HCT116 (cell line): ENCODE results near the gene GPR6. TPM values are rescaled to one million over a fixed set of nuclear protein-coding genes. Genes with fewer than 3 reads are reported as not detected.

Experiments
- ATAC-seq: fragments of 200-7000 bp; cut with Tn5 transposase; 2 replicates; pipeline ENCODE4 v1.9.1; 2020; ENCODE audit warnings: mild to moderate bottlenecking, moderate library complexity
- BruUV-seq: library from RNA; stranded (reverse); fragments of 400-500 nt; replicated peaks from 2 replicates; lab custom pipeline; 2021; lab: Mats Ljungman, UMichigan
- CTCF ChIA-PET: fragments of 300-600 bp; sonication (Branson Sonifier 250); formaldehyde crosslinking; loops from one replicate; lab custom pipeline; 2021; ENCODE audit warnings: antibody characterized with exemption; lab: Charles Lee
- POLR2A ChIA-PET: fragments of 300-600, 350-600 bp; sonication (Branson Sonifier 250); formaldehyde crosslinking; loops from one replicate; lab custom pipeline; 2021; ENCODE audit warnings: antibody characterized with exemption; lab: Charles Lee
- RAD21 ChIA-PET, 2 experiments: fragments of 300-600 bp; sonication (Branson Sonifier 250); formaldehyde crosslinking; loops; one replicate each; lab custom pipeline; 2023; ENCODE audit warnings: low total read pairs in 2 of 2; ENCODE audit not compliant: uncharacterized antibody in 2 of 2, unreplicated experiment in 2 of 2, low non-redundant PET in 1 of 2; lab: Charles Lee
- DNase-seq: peaks from one replicate; pipeline ENCODE4 v3.0.0-alpha.2; 2010; ENCODE audit warnings: low read depth, low spot score
- H2AFZ ChIP-seq: fragments of 200-600 bp; shearing (Covaris generic), sonication (generic); 2 replicates; pipeline ENCODE4 v1.6.1; 2017; ENCODE audit warnings: low read depth, mixed run types, mixed read lengths, antibody characterized with exemption, low read length; ENCODE audit not compliant: poor library complexity, severe bottlenecking
- H3K27ac ChIP-seq: 2 replicates; pipeline ENCODE4 v1.5.1; 2012; ENCODE audit warnings: low read depth, low read length
- H3K27me3 ChIP-seq: fragments of 200-600 bp; sonication (generic); 2 replicates; pipeline ENCODE4 v1.6.1; 2016; ENCODE audit warnings: mixed run types, low read length, mixed read lengths; ENCODE audit not compliant: insufficient read depth
- H3K36me3 ChIP-seq, 2 experiments: fragments of 200-500 bp in 1 of 2; fragments of 200-600 bp in 1 of 2; sonication (Bioruptor generic) in 1 of 2; sonication (generic) in 1 of 2; 2 replicates each; pipeline versions ENCODE4 v1.5.1 to v1.6.1; 2014 to 2016; ENCODE audit warnings: low read length in 2 of 2, inconsistent platforms in 1 of 2, mixed read lengths in 1 of 2, mixed run types in 1 of 2; ENCODE audit not compliant: insufficient read depth in 2 of 2, control insufficient read depth in 1 of 2
- H3K4me1 ChIP-seq, 2 experiments: fragments of 200-600 bp in 1 of 2; sonication (generic) in 1 of 2; 2 replicates each; pipeline versions ENCODE4 v1.5.1 to v1.6.1; 2012 to 2017; ENCODE audit warnings: low read length in 2 of 2, inconsistent platforms in 1 of 2, mild to moderate bottlenecking in 1 of 2, mixed read lengths in 1 of 2, mixed run types in 1 of 2, moderate library complexity in 1 of 2; ENCODE audit not compliant: insufficient read depth in 2 of 2, control insufficient read depth in 1 of 2
- H3K4me2 ChIP-seq: fragments of 200-600 bp; sonication (generic); 2 replicates; pipeline ENCODE4 v1.6.1; 2017; ENCODE audit warnings: mixed run types, low read length, mixed read lengths
- H3K4me3 ChIP-seq, 2 experiments: fragments of 200-600 bp in 1 of 2; sonication (generic) in 1 of 2; replicated peaks in 1 of 2; 2 replicates each; pipeline ENCODE4 v1.5.1; 2011 to 2016; ENCODE audit warnings: low read length in 2 of 2, control low read depth in 1 of 2, low read depth in 1 of 2, mild to moderate bottlenecking in 1 of 2, mixed read lengths in 1 of 2, mixed run types in 1 of 2
- H3K79me2 ChIP-seq: fragments of 200-600 bp; sonication (generic); 2 replicates; pipeline ENCODE4 v1.6.1; 2017; ENCODE audit warnings: mild to moderate bottlenecking, mixed run types, low read length, moderate library complexity, mixed read lengths; ENCODE audit not compliant: insufficient read depth
- H3K9ac ChIP-seq: fragments of 200-600 bp; sonication (generic); 2 replicates; pipeline ENCODE4 v1.6.1; 2016; ENCODE audit warnings: low read length, mixed read lengths
- H3K9me2 ChIP-seq: fragments of 200-600 bp; sonication (generic), shearing (Covaris generic); 2 replicates; pipeline ENCODE4 v1.6.1; 2017; ENCODE audit warnings: mixed run types, mild to moderate bottlenecking, moderate library complexity; ENCODE audit not compliant: insufficient read depth
- H3K9me3 ChIP-seq, 2 experiments: fragments of 200-500 bp in 1 of 2; fragments of 200-600 bp in 1 of 2; sonication (Bioruptor generic) in 1 of 2; sonication (generic) in 1 of 2; 2 replicates each; pipeline ENCODE4 v1.6.1; 2014 to 2017; ENCODE audit warnings: low read length in 2 of 2, mixed read lengths in 2 of 2, inconsistent platforms in 1 of 2, low read depth in 1 of 2, mild to moderate bottlenecking in 1 of 2, mixed run types in 1 of 2, moderate library complexity in 1 of 2; ENCODE audit not compliant: control insufficient read depth in 1 of 2, insufficient read depth in 1 of 2
- H4K20me1 ChIP-seq: fragments of 200-600 bp; sonication (generic), shearing (Covaris generic); 2 replicates; pipeline ENCODE4 v1.6.1; 2017; ENCODE audit warnings: mixed run types, mild to moderate bottlenecking, moderate library complexity; ENCODE audit not compliant: insufficient read depth
- EGR1 ChIP-seq: IDR thresholded peaks from 2 replicates; pipeline ENCODE4 v1.6.1; 2012; ENCODE audit warnings: low read depth
- SIN3A ChIP-seq: IDR thresholded peaks from 2 replicates; pipeline ENCODE4 v1.6.1; 2012; ENCODE audit warnings: low read depth
- TCF7L2 ChIP-seq: IDR thresholded peaks from 2 replicates; pipeline ENCODE4 v1.7.0; 2011; ENCODE audit warnings: borderline replicate concordance, inconsistent platforms; ENCODE audit not compliant: insufficient read depth, insufficient read length; ENCODE audit errors: extremely low read depth
- YY1 ChIP-seq: IDR thresholded peaks from 2 replicates; pipeline ENCODE4 v1.6.1; 2011; ENCODE audit warnings: low read length, low read depth, moderate library complexity, mild to moderate bottlenecking; ENCODE audit not compliant: insufficient replicate concordance; ENCODE audit errors: extremely low read depth
- ZFX ChIP-seq: fragments of 450-650 bp; IDR thresholded peaks from 2 replicates; pipeline ENCODE4 v1.6.1; 2017
- intact Hi-C: fragments of 100-400 bp; cut with micrococcal nuclease; formaldehyde crosslinking; loops from 2 replicates; pipeline ENCODE4 v1.10.0; 2022
- total RNA-seq: library from RNA; stranded (reverse); gene quantifications from one replicate; pipeline ENCODE4 v1.2.1, GENCODE V29; 2021; ENCODE audit not compliant: unreplicated experiment
- TF ChIP-seq, protein P1 (sequence below): IDR thresholded peaks from 2 replicates; pipeline ENCODE4 v1.6.1; 2012
- TF ChIP-seq, protein P2 (sequence below): IDR thresholded peaks from 2 replicates; pipeline ENCODE4 v1.6.1; 2012
- TF ChIP-seq, protein P3 (sequence below): IDR thresholded peaks from 2 replicates; pipeline ENCODE4 v1.6.1; 2012; ENCODE audit warnings: low read depth
- TF ChIP-seq, protein P4 (sequence below): IDR thresholded peaks from 2 replicates; pipeline ENCODE4 v1.6.1; 2011; ENCODE audit warnings: mild to moderate bottlenecking, low read length, moderate library complexity; ENCODE audit not compliant: insufficient replicate concordance; ENCODE audit errors: extremely low read depth

The GPR6 gene
- total RNA-seq, 1 experiment from 2014 or later: not detected

DNA sequence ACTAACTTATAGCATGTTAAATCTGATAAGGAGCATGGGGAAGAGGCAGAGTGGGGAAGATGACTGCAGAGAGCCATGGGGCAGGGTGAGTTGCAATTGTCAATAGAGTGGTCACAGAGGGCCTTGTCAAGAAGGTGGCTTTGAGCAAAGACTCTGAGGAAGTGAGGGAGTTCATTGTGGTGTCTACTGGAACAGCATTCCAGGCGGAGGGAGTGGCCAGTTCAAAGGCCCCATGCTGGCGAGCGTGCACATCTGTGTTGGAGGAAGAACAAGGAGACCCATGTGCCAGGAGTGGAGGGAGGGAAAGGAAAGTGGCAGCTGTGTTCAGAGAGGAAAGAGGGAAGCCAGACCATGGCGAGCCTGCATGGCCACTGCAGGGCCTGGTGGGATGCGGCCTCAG is 15.8 kb upstream of the GPR6 start:
- TF ChIP-seq, protein P1, sequence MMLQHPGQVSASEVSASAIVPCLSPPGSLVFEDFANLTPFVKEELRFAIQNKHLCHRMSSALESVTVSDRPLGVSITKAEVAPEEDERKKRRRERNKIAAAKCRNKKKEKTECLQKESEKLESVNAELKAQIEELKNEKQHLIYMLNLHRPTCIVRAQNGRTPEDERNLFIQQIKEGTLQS: no peak
- TF ChIP-seq, protein P2, sequence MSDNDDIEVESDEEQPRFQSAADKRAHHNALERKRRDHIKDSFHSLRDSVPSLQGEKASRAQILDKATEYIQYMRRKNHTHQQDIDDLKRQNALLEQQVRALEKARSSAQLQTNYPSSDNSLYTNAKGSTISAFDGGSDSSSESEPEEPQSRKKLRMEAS: peak; percentile 62
- no peak for TF ChIP-seq SIN3A
- no peak for TF ChIP-seq TCF7L2
- no peak for TF ChIP-seq YY1
- TF ChIP-seq ZFX: no peak
- TF ChIP-seq, protein P3, sequence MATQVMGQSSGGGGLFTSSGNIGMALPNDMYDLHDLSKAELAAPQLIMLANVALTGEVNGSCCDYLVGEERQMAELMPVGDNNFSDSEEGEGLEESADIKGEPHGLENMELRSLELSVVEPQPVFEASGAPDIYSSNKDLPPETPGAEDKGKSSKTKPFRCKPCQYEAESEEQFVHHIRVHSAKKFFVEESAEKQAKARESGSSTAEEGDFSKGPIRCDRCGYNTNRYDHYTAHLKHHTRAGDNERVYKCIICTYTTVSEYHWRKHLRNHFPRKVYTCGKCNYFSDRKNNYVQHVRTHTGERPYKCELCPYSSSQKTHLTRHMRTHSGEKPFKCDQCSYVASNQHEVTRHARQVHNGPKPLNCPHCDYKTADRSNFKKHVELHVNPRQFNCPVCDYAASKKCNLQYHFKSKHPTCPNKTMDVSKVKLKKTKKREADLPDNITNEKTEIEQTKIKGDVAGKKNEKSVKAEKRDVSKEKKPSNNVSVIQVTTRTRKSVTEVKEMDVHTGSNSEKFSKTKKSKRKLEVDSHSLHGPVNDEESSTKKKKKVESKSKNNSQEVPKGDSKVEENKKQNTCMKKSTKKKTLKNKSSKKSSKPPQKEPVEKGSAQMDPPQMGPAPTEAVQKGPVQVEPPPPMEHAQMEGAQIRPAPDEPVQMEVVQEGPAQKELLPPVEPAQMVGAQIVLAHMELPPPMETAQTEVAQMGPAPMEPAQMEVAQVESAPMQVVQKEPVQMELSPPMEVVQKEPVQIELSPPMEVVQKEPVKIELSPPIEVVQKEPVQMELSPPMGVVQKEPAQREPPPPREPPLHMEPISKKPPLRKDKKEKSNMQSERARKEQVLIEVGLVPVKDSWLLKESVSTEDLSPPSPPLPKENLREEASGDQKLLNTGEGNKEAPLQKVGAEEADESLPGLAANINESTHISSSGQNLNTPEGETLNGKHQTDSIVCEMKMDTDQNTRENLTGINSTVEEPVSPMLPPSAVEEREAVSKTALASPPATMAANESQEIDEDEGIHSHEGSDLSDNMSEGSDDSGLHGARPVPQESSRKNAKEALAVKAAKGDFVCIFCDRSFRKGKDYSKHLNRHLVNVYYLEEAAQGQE: no peak
- TF ChIP-seq, protein P4, sequence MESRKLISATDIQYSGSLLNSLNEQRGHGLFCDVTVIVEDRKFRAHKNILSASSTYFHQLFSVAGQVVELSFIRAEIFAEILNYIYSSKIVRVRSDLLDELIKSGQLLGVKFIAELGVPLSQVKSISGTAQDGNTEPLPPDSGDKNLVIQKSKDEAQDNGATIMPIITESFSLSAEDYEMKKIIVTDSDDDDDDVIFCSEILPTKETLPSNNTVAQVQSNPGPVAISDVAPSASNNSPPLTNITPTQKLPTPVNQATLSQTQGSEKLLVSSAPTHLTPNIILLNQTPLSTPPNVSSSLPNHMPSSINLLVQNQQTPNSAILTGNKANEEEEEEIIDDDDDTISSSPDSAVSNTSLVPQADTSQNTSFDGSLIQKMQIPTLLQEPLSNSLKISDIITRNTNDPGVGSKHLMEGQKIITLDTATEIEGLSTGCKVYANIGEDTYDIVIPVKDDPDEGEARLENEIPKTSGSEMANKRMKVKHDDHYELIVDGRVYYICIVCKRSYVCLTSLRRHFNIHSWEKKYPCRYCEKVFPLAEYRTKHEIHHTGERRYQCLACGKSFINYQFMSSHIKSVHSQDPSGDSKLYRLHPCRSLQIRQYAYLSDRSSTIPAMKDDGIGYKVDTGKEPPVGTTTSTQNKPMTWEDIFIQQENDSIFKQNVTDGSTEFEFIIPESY: no peak
- no peak for TF ChIP-seq EGR1
- BruUV-seq: no TSS peak
- CTCF ChIA-PET: no interaction called here
- peak overlapping the region; percentile 64 for H3K4me2 ChIP-seq
- intact Hi-C loops: no loop called here
- peak overlapping the region; percentile 62 for H2AFZ ChIP-seq
- H3K4me1 ChIP-seq: peaks cover 23 to 33% of the 10 kb centered on the region in 2 experiments
- H3K36me3 ChIP-seq: no peaks in the 10 kb centered on the region
- no peaks in the 10 kb centered on the region for H3K9me2 ChIP-seq
- no peaks in the 10 kb centered on the region for H3K79me2 ChIP-seq
- ATAC-seq: peak; percentile 63
- H4K20me1 ChIP-seq: no peaks in the 10 kb centered on the region
- H3K9me3 ChIP-seq: no peaks in the 10 kb centered on the region
- H3K27me3 ChIP-seq: no peaks in the 10 kb centered on the region
- POLR2A ChIA-PET: no interaction called here
- H3K27ac ChIP-seq: peak overlapping the region; percentile 53
- H3K9ac ChIP-seq: peak overlapping the region; percentile 27; the same call in 1 of the 2 replicates
- no peak overlapping the region; a peak in 1 of 4 replicates for H3K4me3 ChIP-seq
- DNase-seq: peak; percentile 33
- RAD21 ChIA-PET: interaction anchor here (0.5 to 1.5 kb wide), 2 partner anchors 69 to 77 kb away, joined by 3 read pairs; no protein-coding TSS in a partner anchor
